Upper lobe of left lung (tissue), 4 donors: Measurements from ENCODE around the gene TP53I13.

Experiments
- POLR2A ChIP-seq, 4 donors: fragments of 450-650 bp; IDR thresholded peaks; one replicate each; pipeline ENCODE4 v1.5.1; 2016 to 2017; ENCODE audit warnings: antibody characterized with exemption in 4 of 4, mild to moderate bottlenecking in 2 of 4
- POLR2AphosphoS5 ChIP-seq, 2 donors: sonication (generic); formaldehyde crosslinking; IDR thresholded peaks; one replicate each; pipeline ENCODE4 v1.5.1; 2017; ENCODE audit warnings: antibody characterized with exemption in 2 of 2
- TF ChIP-seq, protein P1 (sequence below), 6 experiments: fragments of 450-650 bp in 4 of 6; fragments of 200-600 bp in 2 of 6; sonication (generic) in 2 of 6; IDR thresholded peaks; one replicate each; pipeline ENCODE4 v1.5.1; 2016 to 2019; ENCODE audit warnings: antibody characterized with exemption in 6 of 6

DNA sequence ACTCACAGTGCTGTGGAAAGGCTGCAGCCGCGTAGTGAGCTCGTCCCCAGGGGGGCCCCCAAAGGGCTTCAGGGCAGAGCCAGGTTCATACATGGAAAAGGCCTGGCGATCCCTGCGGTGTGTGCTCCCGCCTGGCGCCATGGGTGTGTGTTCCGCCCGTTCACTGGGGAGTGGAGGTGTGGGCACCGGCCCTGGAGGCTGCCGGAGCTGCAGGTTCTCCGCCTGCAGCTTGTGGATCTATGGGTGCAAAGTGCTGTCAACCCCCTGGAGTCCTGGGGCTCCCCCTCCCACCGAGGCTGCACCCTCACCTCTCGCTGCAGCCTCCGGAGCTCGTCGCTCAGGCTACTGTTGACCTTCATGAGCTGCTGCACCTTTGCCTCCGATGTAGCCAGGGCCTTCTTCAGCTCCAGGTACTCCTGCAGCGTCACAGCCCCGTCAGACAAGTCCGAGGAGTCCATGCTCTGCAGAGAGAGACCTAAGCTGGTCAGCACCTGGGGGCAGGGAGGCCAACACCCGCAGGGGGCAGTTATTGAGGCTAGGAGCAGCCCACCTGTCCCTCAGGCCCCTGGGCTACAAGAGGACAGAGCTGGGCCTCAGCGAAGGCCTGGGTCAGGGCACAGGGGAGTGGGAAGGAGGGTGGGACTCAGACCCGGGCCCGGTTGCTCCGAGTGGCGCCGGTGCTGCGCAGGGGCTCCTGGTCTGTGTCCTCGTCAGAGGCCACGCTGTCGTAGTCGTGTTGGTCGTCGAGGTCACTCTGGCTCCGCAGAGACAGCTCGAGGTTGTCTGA lies 7.9 kb downstream of the TP53I13 start:
- TF ChIP-seq, protein P1, sequence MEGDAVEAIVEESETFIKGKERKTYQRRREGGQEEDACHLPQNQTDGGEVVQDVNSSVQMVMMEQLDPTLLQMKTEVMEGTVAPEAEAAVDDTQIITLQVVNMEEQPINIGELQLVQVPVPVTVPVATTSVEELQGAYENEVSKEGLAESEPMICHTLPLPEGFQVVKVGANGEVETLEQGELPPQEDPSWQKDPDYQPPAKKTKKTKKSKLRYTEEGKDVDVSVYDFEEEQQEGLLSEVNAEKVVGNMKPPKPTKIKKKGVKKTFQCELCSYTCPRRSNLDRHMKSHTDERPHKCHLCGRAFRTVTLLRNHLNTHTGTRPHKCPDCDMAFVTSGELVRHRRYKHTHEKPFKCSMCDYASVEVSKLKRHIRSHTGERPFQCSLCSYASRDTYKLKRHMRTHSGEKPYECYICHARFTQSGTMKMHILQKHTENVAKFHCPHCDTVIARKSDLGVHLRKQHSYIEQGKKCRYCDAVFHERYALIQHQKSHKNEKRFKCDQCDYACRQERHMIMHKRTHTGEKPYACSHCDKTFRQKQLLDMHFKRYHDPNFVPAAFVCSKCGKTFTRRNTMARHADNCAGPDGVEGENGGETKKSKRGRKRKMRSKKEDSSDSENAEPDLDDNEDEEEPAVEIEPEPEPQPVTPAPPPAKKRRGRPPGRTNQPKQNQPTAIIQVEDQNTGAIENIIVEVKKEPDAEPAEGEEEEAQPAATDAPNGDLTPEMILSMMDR (IDR thresholded peaks at IDR 0.05) = no peak
- TF ChIP-seq POLR2A (IDR thresholded peaks at IDR 0.05) = no peak
- no peak for TF ChIP-seq POLR2AphosphoS5 (IDR thresholded peaks at IDR 0.05)
